Liver (tissue), 3 donors: ENCODE measurements around the gene TOM1L2.

Experiments used
- ATF3 ChIP-seq: IDR thresholded peaks from 2 replicates; pipeline ENCODE4 v1.6.1; 2016; ENCODE audit warnings: antibody characterized with exemption
- CTCF ChIP-seq: fragments of 150-350 bp; IDR thresholded peaks from 2 replicates; pipeline ENCODE4 v1.5.1; 2017; ENCODE audit warnings: improper control_type of control experiment, low read depth, low read length; ENCODE audit not compliant: missing input control
- EGR1 ChIP-seq, 2 donors: IDR thresholded peaks; 2 replicates each; pipeline ENCODE4 v1.6.1; 2016 to 2018; ENCODE audit warnings: antibody characterized with exemption in 2 of 2, low read depth in 2 of 2
- GABPA ChIP-seq, 2 donors: IDR thresholded peaks in 1 of 2; conservative IDR thresholded peaks in 1 of 2; 2 replicates each; pipeline ENCODE4 v1.6.1; 2016; ENCODE audit warnings: antibody characterized with exemption in 2 of 2, mild to moderate bottlenecking in 1 of 2, moderate library complexity in 1 of 2
- REST ChIP-seq: IDR thresholded peaks from 2 replicates; pipeline ENCODE4 v1.6.1; 2016; ENCODE audit warnings: antibody characterized with exemption, mild to moderate bottlenecking
- SP1 ChIP-seq: IDR thresholded peaks from 2 replicates; pipeline ENCODE4 v1.6.1; 2018; ENCODE audit warnings: antibody characterized with exemption, mild to moderate bottlenecking
- donor health status: healthy.
- donor health status: healthy.

- no peak for TF ChIP-seq CTCF
- TF ChIP-seq REST = no peak
- TF ChIP-seq GABPA (IDR thresholded peaks at IDR 0.05 in 1 of 2, conservative IDR thresholded peaks at IDR 0.05 in 1 of 2) = no peak
- no peak for TF ChIP-seq ATF3
- no peak for TF ChIP-seq SP1
- TF ChIP-seq EGR1 (IDR thresholded peaks at IDR 0.05; ENCODE audit: low read depth in 2 of 2) = no peak
These were observed 30.0 kb upstream of the TOM1L2 start for GRCh38 chr17:18002171-18002570.
